ENCODE measurements around the gene WIPI1. TPM values are rescaled to one million over a fixed set of nuclear protein-coding genes. Genes with fewer than 3 reads are reported as not detected.

The WIPI1 gene
- total RNA-seq, 1 donor, result 190 TPM

- TF ChIP-seq CTCF (IDR thresholded peaks at IDR 0.05; ENCODE audit: extremely low read depth, low read depth, low read length), result no peak
- no peak overlapping the region for H3K27ac ChIP-seq (ENCODE audit: low read depth, low read length)
- no peak overlapping the region for H3K4me3 ChIP-seq (ENCODE audit: insufficient read depth, low read length)
- no peak overlapping the region for H2AFZ ChIP-seq (ENCODE audit: low read length)
- no peaks in the 10 kb centered on the region for H3K79me2 ChIP-seq (ENCODE audit: insufficient read depth, low read length)
- no peaks in the 10 kb centered on the region for H4K20me1 ChIP-seq (ENCODE audit: insufficient read depth, low read length)
- H3K4me1 ChIP-seq (ENCODE audit: insufficient read depth, low read length), result peaks cover 16% of the 10 kb centered on the region
- H3K27me3 ChIP-seq (ENCODE audit: insufficient read depth, low read length), result no peaks in the 10 kb centered on the region
- no peak overlapping the region for H3K4me2 ChIP-seq (ENCODE audit: insufficient read depth, low read length)
- H3K9me3 ChIP-seq (ENCODE audit: low read depth, low read length), result no peaks in the 10 kb centered on the region
- H3K36me3 ChIP-seq (ENCODE audit: insufficient read depth, low read length), result peaks cover 80% of the 10 kb centered on the region
- no peak for DNase-seq (ENCODE audit: insufficient read length, low spot score, missing footprints)
Observed at GRCh38 chr17:68433911-68434508, 23.3 kb downstream of the WIPI1 start.

GRCh38 chr17:68433211-68433610 lies 24.1 kb downstream of the WIPI1 start:
- no peak overlapping the region for H2AFZ ChIP-seq (ENCODE audit: low read length)
- no peaks in the 10 kb centered on the region for H4K20me1 ChIP-seq (ENCODE audit: insufficient read depth, low read length)
- no peak for TF ChIP-seq CTCF (IDR thresholded peaks at IDR 0.05; ENCODE audit: extremely low read depth, low read depth, low read length)
- peaks cover 81% of the 10 kb centered on the region for H3K36me3 ChIP-seq (ENCODE audit: insufficient read depth, low read length)
- H3K27me3 ChIP-seq (ENCODE audit: insufficient read depth, low read length), result no peaks in the 10 kb centered on the region
- H3K4me2 ChIP-seq (ENCODE audit: insufficient read depth, low read length), result no peak overlapping the region
- H3K79me2 ChIP-seq (ENCODE audit: insufficient read depth, low read length), result no peaks in the 10 kb centered on the region
- no peak for DNase-seq (ENCODE audit: insufficient read length, low spot score, missing footprints)
- peaks cover 14% of the 10 kb centered on the region for H3K4me1 ChIP-seq (ENCODE audit: insufficient read depth, low read length)
- no peak overlapping the region for H3K27ac ChIP-seq (ENCODE audit: low read depth, low read length)
- H3K4me3 ChIP-seq (ENCODE audit: insufficient read depth, low read length), result no peak overlapping the region
- no peaks in the 10 kb centered on the region for H3K9me3 ChIP-seq (ENCODE audit: low read depth, low read length)

DNA sequence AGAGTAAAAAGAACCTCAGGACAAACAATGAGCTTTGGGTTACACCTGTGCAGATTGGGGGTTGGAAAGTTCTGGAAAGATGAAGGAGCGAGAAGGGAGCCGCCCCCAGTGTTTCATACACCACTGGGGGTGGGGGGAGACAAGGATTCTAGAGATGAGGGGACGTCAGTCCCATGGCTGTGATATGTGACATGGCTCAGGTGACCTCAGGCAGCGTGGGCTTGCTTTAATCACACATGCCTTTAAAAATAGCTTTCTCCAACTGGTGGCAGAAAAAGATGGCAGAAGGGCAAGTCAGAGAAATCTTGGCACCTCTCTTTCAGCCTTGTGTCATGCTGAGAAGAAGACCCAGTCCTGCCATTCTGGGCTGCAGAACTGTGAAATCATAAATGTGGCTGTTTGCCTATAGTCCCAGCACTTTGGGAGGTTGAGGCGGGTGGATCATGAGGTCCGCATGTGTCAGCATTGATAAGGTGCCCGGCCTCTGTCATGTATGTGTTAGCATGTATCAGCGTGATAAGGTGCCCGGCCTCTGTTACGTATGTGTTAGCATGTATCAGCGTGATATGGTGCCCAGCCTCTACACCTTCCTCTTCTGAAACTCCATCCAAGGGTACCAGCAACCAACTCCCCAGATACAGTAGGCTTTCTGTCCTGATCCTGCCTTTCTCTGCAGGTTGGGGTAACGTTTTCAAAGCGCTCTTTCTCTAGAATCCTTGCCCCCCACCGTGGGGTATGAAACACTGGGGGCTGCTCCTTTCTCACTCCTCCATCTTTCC lies 25.0 kb downstream of the WIPI1 start:
- H3K4me3 ChIP-seq (ENCODE audit: insufficient read depth, low read length), result no peak overlapping the region
- no peaks in the 10 kb centered on the region for H3K27me3 ChIP-seq (ENCODE audit: insufficient read depth, low read length)
- no peaks in the 10 kb centered on the region for H3K79me2 ChIP-seq (ENCODE audit: insufficient read depth, low read length)
- no peak overlapping the region for H2AFZ ChIP-seq (ENCODE audit: low read length)
- no peak for TF ChIP-seq CTCF (IDR thresholded peaks at IDR 0.05; ENCODE audit: extremely low read depth, low read depth, low read length)
- H3K27ac ChIP-seq (ENCODE audit: low read depth, low read length), result no peak overlapping the region
- H3K4me2 ChIP-seq (ENCODE audit: insufficient read depth, low read length), result no peak overlapping the region
- peaks cover 88% of the 10 kb centered on the region for H3K36me3 ChIP-seq (ENCODE audit: insufficient read depth, low read length)
- no peaks in the 10 kb centered on the region for H4K20me1 ChIP-seq (ENCODE audit: insufficient read depth, low read length)
- peaks cover 7% of the 10 kb centered on the region for H3K4me1 ChIP-seq (ENCODE audit: insufficient read depth, low read length)
- DNase-seq (ENCODE audit: insufficient read length, low spot score, missing footprints), result no peak
- H3K9me3 ChIP-seq (ENCODE audit: low read depth, low read length), result no peaks in the 10 kb centered on the region

DNA sequence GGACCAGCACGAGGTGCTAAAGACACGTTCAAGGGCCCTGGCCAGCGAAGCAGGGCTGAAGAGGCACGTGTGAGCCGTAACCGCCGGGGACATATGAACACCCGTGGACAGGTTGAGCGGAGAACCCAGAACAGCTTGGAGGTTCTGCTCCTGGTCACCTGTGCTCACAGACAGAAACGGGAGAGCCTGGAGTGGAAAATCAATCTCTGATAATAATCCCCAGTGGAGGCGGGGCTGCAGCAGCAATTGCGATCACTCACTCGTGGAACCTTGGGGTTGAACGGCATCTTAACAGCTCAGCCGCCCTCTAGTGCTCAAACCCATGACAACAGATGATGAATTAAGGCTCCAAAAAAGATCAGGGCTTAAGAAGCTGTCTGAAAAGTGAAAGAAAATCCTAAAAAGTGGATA lies 25.6 kb downstream of the WIPI1 start:
- Histone ChIP-seq H3K27me3 (ENCODE audit: insufficient read depth, low read length) (no peaks in the 10 kb centered on the region), H2AFZ (ENCODE audit: low read length) (no peak overlapping the region), H3K4me2 (ENCODE audit: insufficient read depth, low read length) (no peak overlapping the region), H3K27ac (ENCODE audit: low read depth, low read length) (no peak overlapping the region), H3K4me3 (ENCODE audit: insufficient read depth, low read length) (no peak overlapping the region), H3K9me3 (ENCODE audit: low read depth, low read length) (no peaks in the 10 kb centered on the region), H3K36me3 (ENCODE audit: insufficient read depth, low read length) (peaks cover 92% of the 10 kb centered on the region), H3K79me2 (ENCODE audit: insufficient read depth, low read length) (no peaks in the 10 kb centered on the region), H4K20me1 (ENCODE audit: insufficient read depth, low read length) (no peaks in the 10 kb centered on the region), H3K4me1 (ENCODE audit: insufficient read depth, low read length) (peaks cover 7% of the 10 kb centered on the region)
- peak; percentile 79 for DNase-seq (ENCODE audit: insufficient read length, low spot score, missing footprints)
- peak; percentile 45 for TF ChIP-seq CTCF (IDR thresholded peaks at IDR 0.05; ENCODE audit: extremely low read depth, low read depth, low read length)
